Activated CD4-positive, alpha-beta T cell treated with anti-CD3 and anti-CD28 coated beads for 1 hour (primary cell): ENCODE data around the gene MAPK8.

ENCODE experiments used
- DNase-seq: peaks from one replicate; pipeline ENCODE4 v3.0.0-alpha.2; 2020

MAPK8 gene

DNA sequence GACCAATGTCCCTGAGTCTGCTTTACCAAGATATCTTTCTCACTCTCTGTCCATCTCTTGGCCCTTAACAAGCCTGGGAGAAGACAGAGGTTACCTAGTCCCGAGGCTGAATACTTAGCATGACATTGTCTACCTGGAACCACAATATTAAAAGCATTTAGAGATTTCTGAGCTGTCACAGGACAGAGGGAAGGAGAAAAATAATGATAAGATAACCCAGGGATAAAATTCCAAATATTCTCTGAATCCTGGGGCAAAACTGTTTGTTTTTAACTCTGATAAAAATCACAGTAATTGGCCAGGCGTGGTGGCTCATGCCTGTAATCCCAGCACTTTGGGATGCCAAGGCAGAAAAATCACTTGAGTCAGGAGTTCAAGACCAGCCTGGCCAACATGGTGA lies 12.0 kb upstream of the MAPK8 start:
- DNase-seq: no peak

DNA sequence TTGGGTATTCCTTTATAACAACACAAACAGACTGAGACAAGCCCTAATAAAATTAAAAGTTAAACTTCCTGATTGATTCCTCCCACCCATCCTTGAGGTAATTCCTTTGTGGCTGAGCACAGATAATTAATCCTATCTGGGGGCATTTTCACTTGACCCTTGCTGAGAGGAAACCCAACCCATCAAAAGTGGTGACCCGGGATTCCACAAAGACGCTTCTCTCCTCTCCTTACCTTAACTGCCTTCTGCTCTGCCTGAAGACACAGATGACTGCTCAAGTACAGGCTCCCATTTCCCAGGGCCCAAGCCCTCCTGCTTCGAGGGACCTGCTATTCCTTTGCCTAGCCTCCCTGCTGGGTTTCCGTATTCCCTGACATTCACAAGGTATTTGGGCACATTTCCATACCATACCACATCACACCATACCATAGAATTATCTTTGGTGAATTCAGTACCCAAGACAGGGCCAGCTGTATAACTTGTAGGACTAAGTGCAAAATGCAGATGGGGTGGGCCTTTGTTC lies 9.8 kb upstream of the MAPK8 start:
- no peak for DNase-seq

DNA sequence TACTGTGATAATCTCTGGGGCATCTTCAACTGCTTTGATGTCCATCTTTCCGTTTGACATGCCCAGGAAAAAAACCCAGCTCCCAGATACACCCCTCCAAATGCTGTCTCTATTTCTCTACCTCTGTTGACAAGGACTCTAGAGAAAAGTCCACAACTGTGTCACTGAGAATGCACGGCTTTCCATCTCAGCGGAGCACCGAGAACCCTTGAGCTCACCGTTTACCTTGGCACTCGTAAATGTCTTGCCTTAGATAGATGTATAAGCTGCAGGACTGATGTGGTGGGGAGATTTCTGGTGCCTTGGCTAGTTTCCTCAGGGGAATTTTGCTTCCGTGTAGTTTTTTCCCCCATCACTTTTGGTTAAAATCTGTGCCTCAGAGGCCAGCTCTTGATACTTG lies 7.4 kb upstream of the MAPK8 start:
- no peak for DNase-seq

DNA sequence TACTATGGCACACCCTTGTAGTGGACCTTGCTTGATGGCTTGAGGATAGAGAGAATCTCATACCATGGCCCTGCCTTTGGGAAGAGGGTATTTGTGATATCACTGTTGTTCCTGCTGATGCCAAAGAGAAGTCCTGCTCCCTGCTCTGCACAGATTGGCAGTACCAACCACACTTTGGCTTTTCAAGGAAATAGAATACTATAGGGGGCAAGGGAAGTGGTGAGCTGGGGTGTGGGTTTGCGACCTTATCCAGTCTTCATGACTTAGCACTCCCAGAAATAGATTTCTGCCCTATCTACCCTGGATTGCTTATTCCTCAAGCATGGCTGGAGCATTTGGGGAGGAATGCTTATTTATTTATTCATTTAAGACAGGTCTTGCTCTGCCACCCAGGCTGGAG lies 6.8 kb upstream of the MAPK8 start:
- no peak for DNase-seq

DNA sequence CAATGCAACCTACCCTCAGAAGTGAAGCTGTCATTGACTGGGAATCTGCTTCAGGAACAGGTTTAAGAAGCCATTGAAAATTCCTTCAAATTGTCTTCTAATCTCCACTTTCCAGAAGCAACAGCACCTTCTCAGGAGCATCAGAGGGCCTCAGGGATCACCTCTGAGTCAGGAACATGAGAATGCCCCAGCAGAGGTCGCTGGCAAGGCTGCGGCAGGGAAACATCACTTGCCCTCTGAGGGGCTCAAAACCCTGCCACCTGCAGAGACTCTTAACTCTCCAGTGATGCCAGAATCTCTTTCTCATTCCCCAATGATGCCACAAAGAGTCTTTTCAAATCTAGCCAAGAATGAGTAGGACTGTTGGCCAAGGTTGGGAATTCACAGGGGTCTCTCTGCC lies 5.9 kb upstream of the MAPK8 start:
- no peak for DNase-seq

DNA sequence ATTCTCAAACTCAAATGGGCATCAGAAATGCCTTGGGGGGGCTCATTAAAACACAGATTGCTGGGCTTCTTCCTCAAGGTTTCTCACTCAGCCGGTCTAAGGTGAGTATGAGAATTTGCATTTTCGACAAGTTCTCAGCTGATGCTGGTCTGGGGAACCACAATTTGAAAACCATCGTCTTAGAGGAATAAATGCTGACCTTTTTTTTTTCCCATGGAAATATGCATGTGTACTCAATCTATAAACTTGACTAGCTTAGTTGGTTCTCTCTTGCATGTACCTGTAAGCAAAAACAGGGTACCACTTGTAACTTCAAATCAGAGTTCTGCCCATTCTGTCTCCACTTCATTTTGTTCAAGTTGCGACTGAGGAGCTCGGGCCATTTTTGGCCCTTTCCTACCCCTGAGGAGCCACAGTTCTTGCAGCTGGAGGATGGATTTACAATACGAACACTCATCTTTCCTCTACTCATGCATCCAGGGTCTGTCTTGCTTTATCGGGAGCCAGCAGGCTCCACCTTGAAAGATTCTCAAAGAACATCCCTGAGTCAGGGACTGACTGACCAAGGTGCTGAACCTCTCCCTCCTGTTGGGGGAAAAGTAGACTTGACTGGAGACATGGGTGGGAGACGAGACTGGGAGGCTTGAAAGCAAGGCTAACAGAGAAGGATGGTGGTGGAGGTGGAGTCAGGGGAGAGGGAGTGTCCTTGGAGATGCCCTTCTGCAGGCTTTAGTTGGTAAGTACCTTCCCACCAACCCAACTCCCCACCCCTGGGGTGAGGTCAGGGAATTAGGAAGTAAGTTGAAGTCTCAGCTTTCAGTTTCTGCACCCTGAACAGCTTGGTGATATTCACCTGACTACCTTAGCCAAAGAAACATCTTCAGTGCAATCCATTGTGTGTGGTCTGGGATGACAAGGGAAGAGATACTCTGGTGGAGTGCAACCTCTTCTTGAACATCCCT lies 3.7 kb upstream of the MAPK8 start:
- DNase-seq: no peak

DNA sequence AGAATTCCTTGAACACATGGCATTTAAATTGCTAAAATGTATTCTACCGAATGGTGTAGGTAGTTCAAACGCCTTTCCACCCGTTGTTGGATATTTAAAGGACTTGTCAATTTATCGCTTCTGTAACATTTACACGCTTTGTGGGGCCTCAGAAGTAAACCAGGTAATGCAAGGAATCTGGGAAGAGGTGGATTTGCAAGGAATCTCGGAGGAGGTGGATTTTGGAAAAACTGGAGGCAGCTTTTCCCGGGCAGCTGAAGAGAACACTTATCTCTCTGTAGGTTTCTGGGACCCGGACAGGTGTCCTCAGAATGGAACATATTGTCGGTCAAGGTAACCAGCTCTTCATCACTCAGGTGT lies 592 bp upstream of the MAPK8 start:
- no peak for DNase-seq

DNA sequence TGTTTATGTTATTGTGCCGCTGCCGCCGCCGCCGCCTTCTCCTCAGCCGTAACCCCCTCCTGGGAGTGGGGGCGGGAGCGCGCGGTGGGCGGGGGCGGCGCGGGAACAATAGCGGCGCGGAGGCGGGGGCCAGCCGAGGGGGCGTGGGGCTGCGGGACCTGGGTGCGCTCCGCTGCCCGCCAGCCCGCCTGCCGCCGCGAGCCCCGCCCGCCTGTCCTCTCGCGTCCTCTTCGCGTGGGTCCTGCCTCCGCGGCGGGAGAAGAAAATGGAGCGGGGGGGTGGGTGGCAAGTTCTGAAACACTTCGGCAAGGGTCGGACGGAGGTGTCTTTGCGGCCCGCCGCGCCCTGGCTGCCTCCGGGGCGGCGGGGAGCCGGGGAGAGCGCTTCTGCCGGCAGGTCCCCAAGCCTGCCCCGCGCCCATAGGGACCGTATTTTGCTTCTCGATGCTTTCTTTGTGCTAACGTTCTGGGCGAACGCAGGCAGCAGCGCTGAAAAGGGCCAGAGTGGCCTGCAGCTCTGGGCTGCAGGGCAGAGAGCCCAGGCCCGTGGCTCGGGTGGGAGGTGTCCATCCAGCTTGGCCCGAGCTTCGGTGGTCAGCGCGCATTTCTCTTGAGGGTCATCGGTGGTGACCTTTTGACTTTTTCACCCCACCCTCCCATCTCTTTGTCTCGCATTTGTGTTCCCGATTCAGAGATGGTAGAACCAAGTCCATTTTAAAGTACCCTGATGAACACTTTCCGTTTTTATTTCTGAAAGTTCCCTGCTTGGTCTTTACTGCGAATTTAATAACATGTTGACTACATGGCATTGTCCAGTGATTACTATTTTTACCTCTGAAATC lies 613 bp downstream of the MAPK8 start:
- peak; percentile 65 for DNase-seq

DNA sequence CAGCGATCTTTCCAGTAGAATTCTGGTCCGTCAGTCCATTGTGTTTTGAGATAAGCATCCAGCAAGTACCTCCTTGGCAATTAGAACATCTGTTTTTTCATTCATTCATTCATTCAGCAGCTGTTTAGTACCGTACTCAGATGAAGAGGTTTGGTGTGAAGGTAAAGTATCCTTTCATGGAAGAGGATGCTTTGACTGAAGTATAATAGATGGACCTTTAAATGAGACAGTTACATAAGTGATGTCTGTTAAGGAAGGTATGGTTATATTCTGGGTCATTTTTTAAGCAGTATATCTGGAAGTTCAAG lies 1.2 kb downstream of the MAPK8 start:
- DNase-seq: no peak

DNA sequence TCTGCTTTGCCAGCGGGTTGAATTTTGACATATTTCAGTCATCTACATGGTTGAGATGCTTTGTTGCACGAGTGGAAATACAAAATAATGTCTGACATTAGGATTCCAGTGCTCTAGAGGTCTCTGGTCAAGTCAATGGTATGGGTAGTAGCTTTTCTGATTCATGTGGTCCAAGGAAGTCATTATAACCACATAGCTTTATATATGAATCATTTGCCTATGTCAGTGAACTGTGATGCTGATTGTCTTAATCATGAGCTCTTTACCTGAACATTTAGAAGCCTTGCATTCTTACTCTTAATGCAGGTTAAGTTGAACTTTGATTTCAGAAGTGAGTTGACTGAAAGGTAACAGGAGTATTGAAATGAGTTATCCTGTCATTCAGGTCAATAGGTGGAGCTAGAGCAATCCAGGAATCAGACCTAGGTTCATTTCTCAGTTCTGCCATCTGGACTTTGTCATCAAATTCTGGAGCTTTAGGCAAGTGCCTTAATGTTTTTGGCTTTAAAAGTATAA lies 3.3 kb downstream of the MAPK8 start:
- no peak for DNase-seq

DNA sequence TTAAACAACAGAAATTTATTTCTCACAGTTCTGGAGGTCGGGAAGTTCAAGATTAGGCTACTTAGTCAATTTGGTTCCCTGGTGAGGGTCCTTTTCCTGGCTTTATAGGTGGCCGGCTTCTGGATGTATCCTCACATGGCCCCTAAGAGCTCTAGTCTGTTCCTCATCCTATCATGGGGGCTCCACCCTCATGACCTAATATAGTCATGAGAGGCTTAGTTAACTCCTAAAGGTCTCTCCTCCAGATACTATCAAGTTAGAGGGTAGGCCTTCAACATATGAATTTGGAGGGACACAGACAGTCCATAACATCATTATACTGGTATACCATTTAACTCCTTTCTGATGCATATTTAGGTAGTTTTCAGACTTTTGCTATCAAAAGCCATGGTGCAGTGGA lies 7.6 kb downstream of the MAPK8 start:
- DNase-seq: no peak

DNA sequence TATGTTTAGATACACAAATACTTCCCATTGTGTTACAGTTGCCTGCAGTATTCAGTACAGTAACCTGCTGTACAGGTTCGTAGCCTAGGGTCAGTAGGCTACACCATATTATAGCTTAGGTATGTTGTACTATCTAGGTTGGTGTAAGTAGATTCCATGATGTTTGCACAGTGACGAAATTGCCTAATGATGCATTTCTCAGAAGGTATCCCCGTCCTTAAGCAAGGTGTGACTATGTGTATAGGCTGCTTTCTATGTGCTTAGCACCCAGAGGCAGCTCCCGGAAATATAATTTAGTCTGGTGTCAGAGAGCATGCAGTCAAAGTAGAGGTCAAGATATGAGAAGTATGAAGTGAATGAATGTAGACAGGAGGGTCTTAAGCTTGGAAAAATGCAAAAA lies 9.8 kb downstream of the MAPK8 start:
- DNase-seq: no peak

DNA sequence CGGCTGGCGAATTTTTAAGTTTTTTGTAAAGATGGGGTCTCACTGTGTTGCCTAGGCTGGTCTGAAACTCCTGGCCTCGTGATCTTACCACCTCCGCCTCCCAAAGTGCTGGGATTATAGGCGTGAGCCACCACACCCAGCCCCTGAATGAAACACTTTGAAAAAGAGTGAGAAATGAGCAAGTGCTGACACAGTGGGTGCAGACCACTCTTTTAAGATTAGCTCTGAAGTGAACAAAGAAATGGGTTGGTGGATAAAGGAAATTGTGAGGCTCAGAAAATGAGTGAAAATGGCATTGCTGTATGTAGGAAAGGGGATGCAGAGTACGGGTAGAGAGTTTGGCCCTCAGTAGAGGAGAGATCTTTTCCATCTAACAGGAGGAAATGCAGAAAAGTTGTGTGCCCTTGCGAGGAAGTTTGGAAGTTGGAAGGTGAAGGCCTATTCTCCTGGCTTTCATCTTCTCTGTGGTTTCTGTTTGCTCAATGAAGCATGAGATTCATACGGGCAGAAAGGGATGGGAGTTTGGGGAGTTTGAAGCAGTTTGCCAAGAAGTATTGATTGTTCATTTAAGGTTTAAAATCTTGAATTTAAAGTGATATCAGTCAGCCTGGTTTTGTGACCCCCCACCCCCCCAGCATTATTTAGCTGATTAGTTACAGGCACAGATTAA lies 11.0 kb downstream of the MAPK8 start:
- no peak for DNase-seq

DNA sequence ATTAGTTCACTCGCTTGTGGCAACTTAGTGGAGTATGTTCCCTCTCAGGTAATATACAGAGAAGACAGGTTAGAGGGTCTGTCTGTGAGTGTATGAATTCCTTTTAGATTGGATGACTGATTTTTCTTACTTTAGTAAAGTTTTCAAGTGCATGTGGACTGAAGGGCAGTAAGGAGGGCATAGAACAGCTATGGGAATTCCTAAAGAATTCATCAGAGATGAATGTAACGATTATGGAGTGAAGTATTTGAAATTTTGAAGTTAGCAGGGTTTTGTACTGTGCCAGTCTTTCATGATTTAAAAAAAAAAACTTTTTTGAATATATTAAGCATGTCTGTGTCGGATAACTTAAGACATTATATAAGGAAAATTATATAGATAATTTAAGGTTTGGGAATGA lies 15.5 kb downstream of the MAPK8 start:
- DNase-seq: no peak

DNA sequence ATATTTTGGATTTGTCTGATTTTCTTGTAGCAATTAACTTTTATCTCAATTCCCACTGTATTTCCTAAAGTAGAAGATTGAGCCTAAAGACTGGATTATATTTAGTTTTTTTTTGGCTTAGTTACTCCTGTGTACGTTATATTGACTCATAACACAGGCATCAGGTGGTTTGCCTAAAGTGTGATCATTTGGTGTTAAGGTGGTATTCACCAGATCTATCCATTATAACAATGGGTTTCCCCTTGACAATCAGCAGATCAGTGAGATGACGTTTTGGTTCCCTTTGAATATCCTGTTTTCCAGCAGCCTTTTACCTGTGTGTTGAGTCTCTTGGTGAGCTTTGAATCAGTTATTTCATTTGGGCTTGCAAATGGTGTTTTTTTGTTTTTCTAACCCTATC lies 18.1 kb downstream of the MAPK8 start:
- DNase-seq: no peak

DNA sequence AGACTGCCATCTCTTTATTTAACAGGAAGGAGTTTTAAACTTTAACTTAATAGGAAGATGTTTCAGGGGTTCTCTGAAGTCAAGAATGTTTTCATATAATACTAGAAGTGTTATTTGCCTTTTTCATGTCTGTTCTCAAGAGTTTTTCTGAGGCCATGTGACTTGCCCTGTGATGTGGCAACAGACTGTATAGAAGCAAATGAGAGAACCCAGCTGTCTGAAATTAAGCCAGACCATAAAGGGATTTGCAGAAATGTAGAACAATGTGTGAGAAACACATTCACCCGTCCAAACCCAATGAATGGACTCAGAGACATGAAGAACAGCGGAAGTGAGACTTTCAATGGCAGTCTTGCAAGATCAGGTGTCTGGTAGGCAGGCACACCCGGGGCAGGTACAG lies 23.8 kb downstream of the MAPK8 start:
- DNase-seq: no peak

DNA sequence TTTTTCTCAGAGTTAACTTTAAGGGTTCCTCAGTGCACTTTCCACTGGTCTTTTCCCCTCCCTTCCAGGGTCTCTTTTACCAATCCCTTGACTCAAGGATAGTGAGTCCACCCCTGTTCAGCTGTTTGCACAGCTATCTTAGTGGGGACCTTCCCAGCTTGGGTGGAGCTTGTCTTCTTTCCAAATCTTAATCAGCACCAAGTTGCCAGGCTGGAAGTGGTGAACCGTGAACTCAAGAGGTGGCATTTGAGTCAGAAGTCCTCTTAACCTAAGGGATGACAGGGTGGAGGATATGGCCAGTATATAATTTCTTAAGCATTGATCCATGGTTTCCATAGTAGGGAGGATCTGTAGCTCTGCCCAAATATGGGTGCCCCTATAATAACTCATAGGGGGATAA lies 25.0 kb downstream of the MAPK8 start:
- no peak for DNase-seq

DNA sequence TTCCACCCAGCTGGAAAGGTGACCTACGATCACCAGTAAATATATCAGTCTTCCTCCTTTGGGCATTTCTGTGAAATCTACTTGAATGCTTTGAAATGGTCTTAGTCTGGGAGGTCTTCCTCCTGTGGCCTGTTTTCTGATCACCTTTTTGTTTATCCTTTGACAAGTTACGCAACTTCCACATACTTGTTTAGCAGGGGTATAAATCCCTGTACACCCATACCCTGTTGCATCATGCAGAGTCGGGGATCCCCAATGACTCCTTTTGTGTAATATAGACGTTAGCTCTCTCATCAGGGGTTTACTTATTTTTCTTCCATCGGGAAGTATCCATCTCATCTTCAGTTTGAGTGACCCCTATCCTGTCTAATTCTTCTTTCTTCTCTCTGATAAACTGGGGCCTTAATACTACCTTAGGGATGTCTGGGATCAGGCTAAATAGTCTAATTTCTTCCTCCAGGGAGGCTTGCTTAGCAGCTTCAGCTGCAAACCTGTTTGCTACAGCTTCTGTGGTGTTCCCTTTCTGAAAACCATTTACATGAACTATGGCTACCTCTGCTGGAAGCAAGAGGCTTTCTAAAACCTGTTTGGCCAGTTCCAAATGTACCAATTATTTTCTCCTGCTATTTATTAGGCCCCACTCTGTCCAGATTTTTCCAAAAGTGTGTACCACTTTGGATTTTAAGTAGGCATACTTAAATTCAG lies 25.8 kb downstream of the MAPK8 start:
- DNase-seq: no peak

DNA sequence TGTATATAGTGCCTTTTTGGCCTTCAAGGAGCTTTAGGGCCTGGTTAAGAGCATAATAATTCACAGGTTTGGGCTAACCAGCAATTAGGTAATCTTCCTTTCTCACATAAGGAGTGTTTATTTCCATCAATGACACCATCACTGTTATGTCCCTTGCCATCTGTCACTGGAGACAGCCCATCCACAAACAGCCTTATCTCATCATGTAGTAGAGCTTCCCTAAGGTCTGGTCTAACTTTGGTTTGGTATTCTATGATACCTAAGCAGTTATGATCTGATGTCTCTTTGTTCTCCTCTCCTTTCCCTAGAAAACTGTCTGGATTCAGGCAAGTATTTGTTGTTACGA lies 26.4 kb downstream of the MAPK8 start:
- no peak for DNase-seq

DNA sequence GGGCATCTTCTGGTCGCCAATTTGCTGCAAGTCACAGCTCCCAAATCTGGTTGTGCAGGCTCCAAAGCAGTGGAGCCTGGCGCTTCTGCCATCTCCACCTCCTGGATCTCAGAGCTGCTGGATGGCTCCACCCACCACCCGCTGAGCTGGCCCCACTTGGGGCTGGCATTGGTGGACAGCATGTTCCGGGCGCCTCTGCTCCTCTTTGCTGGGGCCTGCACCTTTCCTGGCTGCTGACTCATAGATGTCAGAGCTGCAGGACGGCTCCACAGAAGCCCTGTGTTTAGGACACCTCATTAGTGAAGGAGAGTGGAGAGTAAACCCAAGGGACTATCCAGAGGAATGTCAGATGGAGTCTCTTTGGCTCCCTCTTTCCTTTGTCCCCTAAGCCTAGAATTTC lies 27.4 kb downstream of the MAPK8 start:
- no peak for DNase-seq

DNA sequence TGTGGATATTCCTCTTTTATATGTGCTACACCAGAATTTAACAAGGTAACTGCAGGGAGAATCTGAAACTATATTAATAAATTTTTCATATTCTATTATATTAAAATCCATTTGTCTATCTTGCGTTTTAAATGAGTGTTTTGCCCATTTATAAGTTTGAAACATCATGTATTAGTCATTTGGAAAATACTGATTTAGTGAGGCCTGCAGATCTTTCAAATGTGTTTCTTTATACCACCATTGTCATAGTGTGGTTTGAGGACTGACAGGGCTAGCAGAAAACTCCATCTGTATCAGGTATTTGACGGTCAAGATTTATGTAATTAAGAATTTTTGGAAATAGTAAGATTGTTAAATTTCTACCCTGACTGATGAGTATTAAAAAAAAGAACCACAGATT lies 29.3 kb downstream of the MAPK8 start:
- DNase-seq: no peak

DNA sequence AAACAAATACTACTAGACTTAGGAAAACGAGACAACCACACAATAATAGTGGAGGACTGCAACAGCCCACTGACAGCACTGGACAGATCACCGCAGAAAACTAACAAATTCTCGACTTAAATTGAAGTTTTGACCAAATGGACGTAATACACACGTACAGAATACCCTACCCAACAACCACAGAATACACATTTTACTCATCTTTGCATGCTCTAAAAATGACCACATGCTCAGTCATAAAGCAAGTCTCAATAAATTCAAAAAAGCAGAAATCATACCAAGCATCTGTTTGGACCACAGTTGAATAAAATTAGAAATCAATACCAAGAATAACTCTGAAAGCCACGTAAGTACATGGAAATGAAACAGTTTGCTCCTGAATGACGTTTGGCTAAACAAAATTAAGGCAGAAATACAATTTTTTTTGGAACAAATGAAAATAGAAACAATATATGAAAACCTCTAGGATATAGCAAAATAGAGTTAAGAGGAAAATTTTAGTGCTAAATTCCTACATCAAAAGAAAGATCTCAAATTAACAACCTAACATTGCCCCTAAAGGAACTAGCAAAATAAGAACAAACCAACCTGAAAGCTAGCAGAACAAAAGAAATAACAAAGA lies 30.6 kb downstream of the MAPK8 start:
- DNase-seq: no peak
